Raji (cell line): ENCODE data around the gene GPC6.

Experiments
- POLR2A ChIP-seq: IDR thresholded peaks from 2 replicates; pipeline ENCODE4 v1.6.1; 2011; ENCODE audit warnings: low read depth, low read length, control low read depth; ENCODE audit not compliant: insufficient read depth

GPC6 gene

DNA sequence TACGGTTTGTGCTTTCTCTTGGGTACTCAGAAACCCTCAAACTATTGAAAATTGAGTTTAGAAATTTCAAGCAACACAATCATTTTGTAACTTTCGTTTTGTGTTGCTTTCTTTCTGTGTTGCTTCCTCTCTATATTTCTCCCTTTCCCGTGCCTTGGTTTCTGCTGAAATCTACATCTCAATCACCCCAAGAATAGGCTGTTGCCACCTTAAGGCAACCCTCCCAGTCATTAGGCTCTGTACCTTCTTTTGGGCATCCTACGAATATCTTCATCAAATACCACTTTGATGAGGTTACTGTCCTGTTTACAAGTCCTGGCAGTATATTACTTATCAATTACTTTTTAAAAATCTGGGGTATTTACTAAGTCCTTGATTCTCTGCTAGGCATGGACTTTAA, 621.6 kb downstream of the GPC6 start:
- TF ChIP-seq POLR2A = no peak

DNA sequence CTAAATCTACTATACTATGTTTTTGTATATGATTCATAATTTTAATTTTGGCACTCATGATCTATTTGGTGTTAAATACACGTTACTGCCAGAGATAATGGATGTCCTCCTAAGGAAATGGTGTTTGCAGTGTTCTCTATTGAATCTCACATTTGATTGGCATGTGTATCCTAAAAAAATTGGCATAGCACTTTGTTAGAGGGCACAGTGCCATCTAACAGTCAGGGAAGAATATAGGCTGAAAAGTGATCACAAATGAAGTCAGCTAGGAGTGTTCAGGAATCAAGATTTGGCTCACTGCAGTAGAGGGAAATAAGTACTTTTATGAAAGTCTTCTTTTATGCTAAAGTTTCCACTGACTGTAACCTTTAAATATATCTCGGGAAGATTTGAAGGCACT, 624.6 kb downstream of the GPC6 start:
- TF ChIP-seq POLR2A = no peak

DNA sequence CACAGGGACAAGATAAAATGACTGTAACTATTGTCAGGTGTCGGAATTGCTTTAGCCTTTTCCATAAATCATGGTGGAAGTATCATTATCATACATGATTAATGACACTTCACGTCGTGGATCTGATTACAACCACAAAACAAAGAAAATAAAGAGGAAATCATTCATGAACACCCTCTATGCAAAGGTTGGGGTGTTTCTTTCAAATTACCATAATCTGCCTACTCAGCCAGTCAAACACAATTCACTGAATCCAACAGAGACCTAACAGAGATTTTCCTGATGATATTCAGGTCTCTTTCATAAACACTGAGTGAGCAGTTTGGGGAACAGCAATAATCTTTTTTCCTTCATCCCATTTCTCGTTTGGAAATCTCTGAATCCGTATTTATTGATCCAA, 627.3 kb downstream of the GPC6 start:
- TF ChIP-seq POLR2A = no peak

DNA sequence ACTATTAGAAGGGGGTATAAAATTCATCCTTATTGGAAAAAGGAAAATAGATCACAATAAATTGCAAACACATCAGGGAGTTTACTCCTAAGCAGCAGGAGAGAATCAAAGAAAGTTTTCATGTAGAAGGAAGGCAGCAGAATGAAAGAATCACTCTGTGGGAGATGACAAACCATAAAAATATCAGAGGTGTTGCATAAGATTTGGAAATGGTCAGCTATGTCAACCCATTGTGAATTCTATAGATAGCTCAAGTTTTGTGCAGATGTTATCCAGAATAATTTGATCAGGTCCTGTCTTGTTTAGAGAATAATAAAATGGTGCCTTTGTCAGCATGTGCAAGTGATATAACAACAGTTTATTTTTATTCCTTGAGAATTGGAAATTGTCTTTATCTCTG, 630.5 kb downstream of the GPC6 start:
- no peak for TF ChIP-seq POLR2A

DNA sequence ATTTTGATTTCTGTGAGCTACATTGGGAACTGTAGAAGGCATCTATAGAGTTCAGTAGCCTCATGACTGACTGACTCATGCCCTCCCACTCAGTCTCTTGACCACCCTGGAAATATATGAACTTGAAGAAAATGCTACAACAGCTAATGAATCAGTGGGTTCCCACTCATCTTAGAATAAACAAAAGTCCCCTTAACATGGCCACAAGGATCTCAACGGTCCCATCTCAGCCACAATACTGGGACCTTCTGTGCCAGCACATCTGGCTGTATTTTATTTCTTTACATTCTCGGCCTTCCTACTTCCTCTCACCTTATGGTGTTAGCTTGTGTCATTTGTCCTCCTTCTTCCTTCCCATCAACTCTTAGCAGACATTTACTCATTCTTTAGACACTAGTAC, 633.1 kb downstream of the GPC6 start:
- no peak for TF ChIP-seq POLR2A

DNA sequence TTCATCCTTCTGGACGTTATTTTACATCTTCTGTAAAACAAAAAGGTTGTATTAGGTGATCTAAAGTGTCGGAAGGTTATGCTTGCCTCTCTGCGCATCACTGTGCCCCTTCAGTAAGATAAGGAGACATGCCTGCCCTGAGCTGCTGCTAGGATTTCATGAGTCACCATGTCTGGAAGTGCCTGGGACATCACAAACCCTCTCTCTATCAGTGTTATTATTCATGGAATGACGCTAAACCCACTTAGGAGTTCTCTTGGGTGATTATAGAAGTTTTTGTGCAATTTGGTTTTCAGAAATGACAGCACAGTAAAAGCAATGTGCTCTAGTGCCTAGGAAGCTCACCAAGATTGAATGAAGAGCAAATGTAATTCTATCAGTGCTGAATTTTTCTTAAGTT, 635.2 kb downstream of the GPC6 start:
- TF ChIP-seq POLR2A = no peak

DNA sequence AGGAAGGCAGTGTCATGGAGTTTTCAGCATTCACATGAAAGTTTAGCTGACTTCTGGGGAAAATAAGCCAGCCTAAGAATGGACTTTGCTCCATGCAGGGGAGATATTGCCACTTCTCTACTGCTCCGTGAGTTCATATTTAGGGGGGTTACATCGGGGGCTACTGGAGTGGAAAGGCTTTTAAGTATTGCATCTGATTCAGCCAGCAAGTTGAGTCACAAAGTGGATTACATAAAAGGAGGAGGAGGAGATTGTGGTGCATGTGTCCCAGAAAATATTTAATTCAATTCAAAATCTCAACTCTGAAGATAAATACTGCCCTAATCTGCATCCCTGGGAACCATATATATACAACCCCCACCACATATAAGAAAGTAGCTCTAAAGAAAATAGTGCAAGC, 635.7 kb downstream of the GPC6 start:
- TF ChIP-seq POLR2A = no peak

DNA sequence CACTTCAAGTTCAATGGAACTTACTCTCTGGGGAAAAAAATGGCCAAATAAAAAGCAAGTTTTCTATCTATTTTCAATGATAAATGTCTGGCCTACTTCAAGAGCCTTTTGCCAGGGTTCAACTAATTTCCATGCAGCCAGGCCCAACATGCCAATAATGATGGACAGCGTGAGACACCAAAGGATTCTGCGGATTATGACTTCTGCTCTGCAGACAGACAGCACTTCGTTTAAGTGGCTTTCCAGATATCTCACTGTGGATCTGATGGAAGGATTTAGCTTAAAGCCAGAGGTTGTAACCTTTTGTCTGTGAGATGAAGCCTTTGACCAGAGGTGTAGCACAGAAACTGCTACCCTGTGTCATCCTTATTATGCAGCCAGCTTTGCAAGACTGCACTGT, 638.6 kb downstream of the GPC6 start:
- TF ChIP-seq POLR2A = no peak

DNA sequence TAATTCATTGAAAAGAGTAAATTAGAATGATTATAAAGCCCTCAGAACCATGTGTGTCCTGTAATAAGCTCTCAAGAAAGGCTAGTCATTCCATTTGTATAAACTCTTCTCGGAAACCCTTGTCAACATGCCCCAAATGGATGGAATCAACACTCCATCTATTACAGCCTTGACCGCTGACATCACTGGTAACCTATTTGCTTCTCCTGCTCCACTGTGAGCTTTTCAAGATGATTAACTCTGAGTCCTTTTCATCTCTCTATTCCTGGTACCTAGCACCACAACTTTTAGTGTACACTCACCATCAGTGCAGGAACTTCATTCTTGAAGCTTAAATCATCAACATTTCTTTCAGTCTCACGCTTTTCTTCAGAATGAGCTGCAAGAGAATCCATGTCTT, 640.9 kb downstream of the GPC6 start:
- TF ChIP-seq POLR2A = no peak

DNA sequence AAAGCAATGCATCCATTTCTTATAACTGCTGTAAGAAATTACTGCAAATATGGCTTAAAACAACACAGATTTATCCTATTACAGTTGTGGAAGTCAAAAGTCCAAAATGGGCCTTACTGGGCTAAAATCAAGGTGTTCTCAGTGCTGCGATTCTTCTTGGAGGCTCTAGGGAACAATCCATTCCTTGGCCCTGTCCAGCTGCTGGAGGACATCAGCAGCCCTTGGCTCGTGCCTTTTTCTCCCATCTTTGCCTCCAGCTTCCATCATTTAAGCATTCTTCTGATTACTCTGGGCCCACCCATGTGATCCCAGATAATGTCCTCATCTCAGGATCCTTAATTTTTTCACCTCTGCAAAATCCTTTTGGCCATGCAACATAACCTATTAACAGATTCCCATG, 645.8 kb downstream of the GPC6 start:
- TF ChIP-seq POLR2A = no peak

DNA sequence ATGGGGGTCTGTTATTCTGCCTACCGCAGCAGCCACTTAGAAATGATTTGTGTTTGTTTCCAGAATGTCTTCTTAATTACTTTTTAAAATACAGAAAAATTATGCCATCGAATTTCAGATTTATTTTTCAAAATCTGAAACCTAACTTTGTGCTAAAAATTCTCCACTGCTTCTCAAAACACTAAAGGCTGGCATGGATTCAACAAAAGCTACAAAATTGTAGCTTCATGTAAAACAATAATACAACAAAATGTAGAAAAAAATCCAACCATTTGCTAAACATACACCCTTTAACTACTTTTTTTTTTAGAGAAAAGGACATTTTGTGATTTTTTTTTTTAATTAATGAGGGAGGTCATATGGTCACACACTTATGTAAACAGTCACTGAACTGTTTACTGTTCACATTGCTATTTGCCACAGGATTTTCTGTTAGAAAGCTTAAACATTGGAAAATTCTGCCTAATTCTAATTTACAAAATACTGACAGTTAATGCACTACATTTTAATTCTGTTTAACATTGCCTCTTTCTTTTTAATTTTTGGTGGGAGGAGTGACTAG, 646.3 kb downstream of the GPC6 start:
- TF ChIP-seq POLR2A = no peak

DNA sequence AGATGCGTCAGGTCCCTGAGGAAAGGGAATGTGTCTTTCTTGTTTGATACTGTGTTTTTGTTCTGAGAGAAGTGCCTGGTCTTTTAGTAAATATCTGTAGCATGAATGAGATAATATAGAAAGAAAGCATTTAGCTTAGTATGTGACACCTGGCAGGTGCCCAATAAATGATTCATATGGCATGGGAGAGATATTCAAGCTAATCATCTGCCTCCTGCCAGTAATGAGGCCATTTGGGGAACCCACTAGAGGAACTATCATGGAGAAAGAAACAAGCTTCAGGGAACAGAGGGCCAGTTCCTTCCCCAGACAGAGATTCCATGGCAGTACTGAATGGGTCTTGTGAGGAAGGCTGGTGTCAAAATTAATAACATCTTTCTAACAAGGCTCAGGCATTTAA, 648.9 kb downstream of the GPC6 start:
- TF ChIP-seq POLR2A = no peak

DNA sequence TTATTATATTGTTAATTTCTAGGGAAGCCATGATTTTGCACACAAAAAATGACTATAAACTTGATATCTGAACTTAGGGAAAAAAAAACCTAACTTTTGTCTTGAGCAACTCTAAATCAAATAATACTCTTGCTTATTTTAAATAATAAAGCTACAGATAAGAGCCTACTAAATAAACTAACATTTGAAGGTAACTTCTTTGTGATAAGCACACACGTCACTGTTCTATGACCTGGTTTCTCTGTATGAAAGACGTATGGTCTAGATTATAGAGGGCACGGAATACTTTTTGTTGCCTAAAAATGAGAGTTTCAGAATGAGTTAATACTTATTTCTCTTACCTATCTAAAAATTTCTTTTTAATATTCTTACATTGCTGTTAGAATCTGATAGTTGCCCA, 649.6 kb downstream of the GPC6 start:
- no peak for TF ChIP-seq POLR2A

DNA sequence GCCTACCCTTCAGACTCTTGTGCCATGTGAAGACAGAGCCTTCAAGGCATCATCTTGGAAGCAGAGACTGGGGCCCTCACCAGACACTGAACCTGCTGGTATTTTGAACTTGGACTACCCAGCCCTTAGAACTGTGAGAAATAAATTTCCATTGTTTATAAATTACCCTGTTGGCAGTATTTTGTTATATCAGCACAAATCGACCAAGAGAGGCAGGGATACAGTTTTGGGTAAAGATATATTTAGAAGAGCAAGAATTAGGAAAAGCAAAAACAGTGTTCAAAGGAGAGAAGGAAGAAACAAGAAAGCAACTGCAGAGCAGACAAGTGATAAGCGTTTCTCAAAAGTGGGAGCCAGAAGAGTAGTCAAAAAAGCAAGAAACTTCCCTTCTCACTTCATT, 652.1 kb downstream of the GPC6 start:
- TF ChIP-seq POLR2A = no peak

DNA sequence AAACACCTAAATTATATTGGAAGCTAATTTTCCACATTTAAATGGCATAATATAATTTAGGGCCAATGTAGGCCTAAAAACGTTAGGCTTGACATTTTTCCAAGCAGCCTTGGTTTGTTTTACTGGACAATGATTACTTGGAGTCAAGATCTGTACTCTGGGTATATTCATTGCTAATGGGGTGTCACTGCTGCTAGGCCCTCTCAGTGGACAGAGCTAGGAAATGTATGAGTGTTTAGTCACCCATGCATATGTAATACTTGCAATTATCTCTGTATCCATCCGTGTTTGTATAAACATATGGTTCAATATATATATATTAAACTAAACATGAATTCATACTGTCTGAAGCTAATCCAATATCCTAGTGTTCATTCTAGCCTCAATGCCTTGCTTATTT, 654.8 kb downstream of the GPC6 start:
- TF ChIP-seq POLR2A = no peak

DNA sequence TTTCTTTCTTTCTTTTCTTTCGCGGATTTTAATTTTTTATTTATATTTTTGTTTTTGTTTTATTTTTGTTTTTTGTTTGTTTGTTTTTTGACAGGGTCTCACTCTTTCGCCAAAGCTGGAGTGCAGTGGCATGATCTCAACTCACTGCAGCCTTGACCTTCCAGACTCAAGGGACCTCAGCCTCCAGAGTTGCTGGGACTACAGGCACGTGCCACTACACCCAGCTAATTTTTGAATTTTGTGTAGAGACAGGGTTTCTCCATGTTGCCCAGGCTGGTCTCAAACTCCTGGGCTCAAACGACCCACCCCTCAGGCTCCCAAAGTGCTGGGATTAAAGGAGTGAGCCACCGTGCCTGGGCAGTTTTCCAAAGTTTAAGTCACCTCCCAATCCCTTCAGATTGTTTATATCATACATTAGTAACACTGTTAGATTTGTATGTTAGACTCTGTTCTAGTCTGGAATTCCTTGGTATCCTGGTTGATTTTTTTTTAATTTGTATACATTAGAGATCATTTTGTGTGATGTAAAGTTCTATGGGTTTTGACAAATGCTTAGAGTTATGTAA, 655.6 kb downstream of the GPC6 start:
- TF ChIP-seq POLR2A = no peak

DNA sequence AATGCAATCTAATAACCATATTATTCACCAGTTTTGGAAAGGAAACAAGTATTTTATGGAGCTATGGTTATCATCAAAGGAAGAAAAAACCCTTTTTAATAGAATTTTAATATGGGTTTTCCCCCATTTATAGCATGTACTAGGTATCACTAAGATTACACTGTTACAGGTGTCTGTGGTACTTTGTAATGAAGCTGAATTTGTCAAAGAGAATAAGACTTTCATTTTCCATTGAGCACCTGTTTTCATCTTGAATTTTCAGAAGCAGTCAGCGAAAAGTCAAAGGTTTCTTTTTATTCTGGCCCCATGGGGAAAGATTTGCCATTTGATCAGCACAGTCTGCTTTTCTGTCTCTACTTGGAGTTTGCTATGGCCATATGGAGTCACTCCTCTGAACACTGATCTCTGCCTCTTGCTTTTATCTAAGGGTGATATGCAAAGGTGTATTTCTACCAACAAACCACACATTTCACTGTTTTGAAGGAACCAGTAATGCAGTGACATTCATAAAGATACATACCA, 662.9 kb downstream of the GPC6 start:
- no peak for TF ChIP-seq POLR2A
